Measurements from ENCODE around the gene TBP.

DNA sequence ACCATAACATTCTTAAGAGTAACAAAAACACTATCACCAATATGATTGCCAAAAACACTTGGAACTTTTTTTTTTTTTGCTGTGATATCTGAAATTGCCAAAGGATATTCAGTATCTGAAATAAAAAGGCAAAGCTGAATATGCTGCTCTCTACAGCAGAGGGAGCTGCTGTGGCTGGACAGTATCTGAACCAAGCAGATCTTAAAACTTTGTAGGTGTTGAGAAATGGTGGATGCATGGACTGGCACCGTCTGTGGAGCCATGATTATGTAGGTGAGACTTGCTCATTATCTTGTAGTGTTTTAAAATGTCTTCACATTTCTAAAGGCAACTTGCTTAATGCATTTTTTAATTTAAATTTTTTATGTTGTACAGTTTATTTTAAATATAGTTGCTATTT, 21.1 kb downstream of the TBP start:
- TF ChIP-seq CTCF (IDR thresholded peaks at IDR 0.05; ENCODE audit: poor library complexity) = peak; percentile 43
- no peak for TF ChIP-seq EZH2 (IDR thresholded peaks at IDR 0.05; ENCODE audit: borderline replicate concordance)
- TF ChIP-seq EZH2phosphoT487 (IDR thresholded peaks at IDR 0.05; ENCODE audit: low read depth, severe bottlenecking, unreplicated experiment) = no peak

Data from hepatocyte (in vitro differentiated cells).